ENCODE results near the gene MED14. TPM values are rescaled to one million over a fixed set of nuclear protein-coding genes. Genes with fewer than 3 reads are reported as not detected.

The MED14 gene
- total RNA-seq, 1 donor from 2014 or later = 52.7 TPM

DNA sequence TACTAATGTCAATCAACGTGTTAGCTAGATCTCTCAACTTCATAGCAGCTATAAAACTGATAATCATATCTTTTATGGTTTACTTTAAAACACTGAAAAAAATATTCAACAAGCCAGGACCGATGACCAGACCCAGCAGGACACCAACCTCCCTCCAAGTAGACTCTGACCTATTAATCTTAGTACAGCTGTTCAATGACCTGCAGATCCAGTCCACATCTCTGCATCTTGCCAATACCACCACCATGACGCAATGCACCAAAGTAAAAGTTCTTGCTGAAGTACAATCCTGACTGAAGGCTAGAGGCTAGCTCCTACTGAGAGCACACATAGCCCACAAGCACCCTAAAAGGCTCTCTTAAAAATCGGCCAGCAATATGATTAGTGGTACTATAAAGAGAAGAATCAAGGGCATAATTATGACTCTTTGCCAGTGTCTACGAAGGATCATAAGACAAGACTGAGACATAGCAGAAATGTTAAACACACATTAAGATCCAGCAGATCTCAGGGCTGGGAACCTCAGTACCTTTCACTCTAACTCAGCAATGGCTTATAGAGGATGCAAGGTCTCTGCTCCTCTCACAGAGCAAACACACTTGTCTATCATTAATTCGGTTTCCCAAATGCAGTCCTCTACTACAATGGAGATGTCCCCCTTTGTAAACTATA, 7.6 kb downstream of the MED14 start:
- no peak overlapping the region for H3K27ac Mint-ChIP-seq (ENCODE audit: unreplicated experiment)
- DNase-seq (ENCODE audit: low read depth, low spot score) = no peak
- peaks cover 15% of the 10 kb centered on the region for H3K36me3 Mint-ChIP-seq (ENCODE audit: low read depth)
- TF ChIP-seq, protein P1, sequence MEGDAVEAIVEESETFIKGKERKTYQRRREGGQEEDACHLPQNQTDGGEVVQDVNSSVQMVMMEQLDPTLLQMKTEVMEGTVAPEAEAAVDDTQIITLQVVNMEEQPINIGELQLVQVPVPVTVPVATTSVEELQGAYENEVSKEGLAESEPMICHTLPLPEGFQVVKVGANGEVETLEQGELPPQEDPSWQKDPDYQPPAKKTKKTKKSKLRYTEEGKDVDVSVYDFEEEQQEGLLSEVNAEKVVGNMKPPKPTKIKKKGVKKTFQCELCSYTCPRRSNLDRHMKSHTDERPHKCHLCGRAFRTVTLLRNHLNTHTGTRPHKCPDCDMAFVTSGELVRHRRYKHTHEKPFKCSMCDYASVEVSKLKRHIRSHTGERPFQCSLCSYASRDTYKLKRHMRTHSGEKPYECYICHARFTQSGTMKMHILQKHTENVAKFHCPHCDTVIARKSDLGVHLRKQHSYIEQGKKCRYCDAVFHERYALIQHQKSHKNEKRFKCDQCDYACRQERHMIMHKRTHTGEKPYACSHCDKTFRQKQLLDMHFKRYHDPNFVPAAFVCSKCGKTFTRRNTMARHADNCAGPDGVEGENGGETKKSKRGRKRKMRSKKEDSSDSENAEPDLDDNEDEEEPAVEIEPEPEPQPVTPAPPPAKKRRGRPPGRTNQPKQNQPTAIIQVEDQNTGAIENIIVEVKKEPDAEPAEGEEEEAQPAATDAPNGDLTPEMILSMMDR (conservative IDR thresholded peaks at IDR 0.05) = no peak
- no peaks in the 10 kb centered on the region for H3K9me3 Mint-ChIP-seq
- no peaks in the 10 kb centered on the region for H3K27me3 Mint-ChIP-seq (ENCODE audit: low read depth)
- no peak overlapping the region for H3K4me3 Mint-ChIP-seq
- H3K4me1 Mint-ChIP-seq = peaks cover 25% of the 10 kb centered on the region

DNA sequence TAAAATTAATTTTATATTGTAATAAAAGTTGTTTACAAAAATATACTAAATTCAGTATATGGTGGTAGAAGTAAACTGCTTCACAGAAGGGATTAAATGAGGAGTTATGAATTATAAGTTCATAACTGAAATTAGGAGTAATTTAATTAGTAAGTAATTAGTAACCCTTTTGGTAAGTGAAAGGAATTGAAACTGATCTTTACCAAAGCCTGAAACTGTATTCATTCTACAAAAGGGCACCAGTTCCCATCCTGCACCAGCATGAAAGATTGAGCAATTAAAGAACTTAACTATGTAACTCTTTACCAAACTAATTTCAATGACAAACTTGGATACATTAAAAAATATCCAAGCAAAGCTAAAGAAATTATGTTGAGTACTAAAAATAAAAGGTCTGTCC, 8.2 kb downstream of the MED14 start:
- no peaks in the 10 kb centered on the region for H3K27me3 Mint-ChIP-seq (ENCODE audit: low read depth)
- peaks cover 25% of the 10 kb centered on the region for H3K4me1 Mint-ChIP-seq
- no peak for DNase-seq (ENCODE audit: low read depth, low spot score)
- H3K27ac Mint-ChIP-seq (ENCODE audit: unreplicated experiment) = no peak overlapping the region
- TF ChIP-seq, protein P1 (conservative IDR thresholded peaks at IDR 0.05) = no peak
- H3K9me3 Mint-ChIP-seq = no peaks in the 10 kb centered on the region
- peaks cover 18% of the 10 kb centered on the region for H3K36me3 Mint-ChIP-seq (ENCODE audit: low read depth)
- no peak overlapping the region for H3K4me3 Mint-ChIP-seq

DNA sequence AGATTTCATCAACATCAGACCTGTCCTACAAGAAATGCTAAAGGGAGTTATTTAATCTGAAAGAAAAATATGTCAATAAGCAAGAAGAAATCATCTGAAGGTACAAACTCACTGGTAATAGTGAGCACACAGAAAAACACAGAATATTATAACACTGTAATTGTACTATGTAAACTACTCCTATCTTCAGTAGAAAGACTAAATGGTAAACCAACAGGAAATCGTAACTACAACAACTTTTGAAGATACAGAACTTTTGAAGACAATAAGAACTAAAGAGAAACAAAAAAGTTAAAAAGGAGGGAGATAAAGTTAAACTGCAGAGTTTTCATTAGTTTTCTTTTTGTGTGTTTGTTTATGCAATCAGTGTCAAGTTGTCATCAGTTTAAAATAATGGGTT, 12.4 kb downstream of the MED14 start:
- Mint-ChIP-seq H3K4me3 (no peak overlapping the region), H3K27ac (ENCODE audit: unreplicated experiment) (no peak overlapping the region), H3K4me1 (peaks cover 5% of the 10 kb centered on the region), H3K27me3 (ENCODE audit: low read depth) (no peaks in the 10 kb centered on the region), H3K9me3 (peaks cover 6% of the 10 kb centered on the region), H3K36me3 (ENCODE audit: low read depth) (peaks cover 30% of the 10 kb centered on the region)
- TF ChIP-seq, protein P1 (conservative IDR thresholded peaks at IDR 0.05) = no peak
- no peak for DNase-seq (ENCODE audit: low read depth, low spot score)

DNA sequence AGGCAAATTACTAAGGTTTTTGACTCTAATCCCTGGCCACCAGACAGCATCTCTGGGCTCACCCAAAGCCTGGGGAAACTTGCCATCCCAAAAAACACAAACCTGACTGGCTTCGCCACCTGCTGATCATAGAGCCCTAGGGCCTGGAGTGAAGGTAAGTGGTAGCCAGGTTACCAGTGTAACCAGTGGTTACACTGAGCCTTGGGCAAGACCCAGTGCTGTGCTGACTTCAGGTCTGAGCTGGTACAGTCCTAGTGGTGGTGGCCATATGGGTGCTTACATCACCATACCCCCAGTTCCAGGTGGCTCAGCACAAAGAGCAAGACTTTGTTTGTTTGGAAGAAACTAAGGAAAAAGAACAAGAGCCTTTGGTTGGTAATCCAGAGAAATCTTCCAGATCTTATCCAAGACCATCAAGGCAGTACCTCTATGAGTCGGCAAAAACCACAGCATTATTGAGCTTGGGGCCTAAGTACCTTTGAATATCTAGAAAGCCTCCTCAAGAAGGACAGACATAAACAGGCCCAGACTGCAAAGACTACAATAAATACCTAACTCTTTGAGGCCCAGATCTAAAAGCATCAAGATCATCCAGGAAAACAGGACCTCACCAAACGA, 13.7 kb downstream of the MED14 start:
- no peaks in the 10 kb centered on the region for H3K27me3 Mint-ChIP-seq (ENCODE audit: low read depth)
- H3K27ac Mint-ChIP-seq (ENCODE audit: unreplicated experiment) = no peak overlapping the region
- H3K9me3 Mint-ChIP-seq = peaks cover 8% of the 10 kb centered on the region
- H3K4me1 Mint-ChIP-seq = no peaks in the 10 kb centered on the region
- H3K36me3 Mint-ChIP-seq (ENCODE audit: low read depth) = peaks cover 31% of the 10 kb centered on the region
- no peak for DNase-seq (ENCODE audit: low read depth, low spot score)
- TF ChIP-seq, protein P1 (conservative IDR thresholded peaks at IDR 0.05) = no peak
- no peak overlapping the region for H3K4me3 Mint-ChIP-seq

DNA sequence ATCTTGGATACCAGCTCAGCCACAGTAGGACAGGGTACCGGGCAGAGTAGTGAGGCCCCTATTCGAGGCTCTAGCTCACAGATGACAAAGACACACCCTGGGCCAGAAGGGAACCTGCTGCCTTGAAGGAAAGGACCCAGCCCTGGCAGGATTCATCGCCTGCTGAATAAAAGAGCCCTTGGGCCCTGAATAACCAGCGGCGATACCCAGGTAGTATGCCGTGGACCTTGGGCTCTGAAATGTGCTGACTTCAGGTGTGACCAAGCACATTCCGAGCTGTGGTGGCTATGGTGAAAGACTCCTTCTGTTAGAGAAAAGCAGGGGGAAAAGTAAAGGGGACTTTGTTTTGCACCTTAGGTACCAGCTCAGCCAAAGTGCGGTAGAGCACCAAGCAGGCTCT, 14.6 kb downstream of the MED14 start:
- Mint-ChIP-seq H3K9me3 (peaks cover 11% of the 10 kb centered on the region), H3K4me3 (no peak overlapping the region), H3K36me3 (ENCODE audit: low read depth) (peaks cover 31% of the 10 kb centered on the region), H3K4me1 (no peaks in the 10 kb centered on the region), H3K27ac (ENCODE audit: unreplicated experiment) (no peak overlapping the region), H3K27me3 (ENCODE audit: low read depth) (no peaks in the 10 kb centered on the region)
- no peak for DNase-seq (ENCODE audit: low read depth, low spot score)
- TF ChIP-seq, protein P1 (conservative IDR thresholded peaks at IDR 0.05) = no peak

Data from neural crest cell (in vitro differentiated cells).